GM18520 (cell line): Measurements from ENCODE around the gene KICS2.

Experiments used
- ATAC-seq: cut with Tn5 transposase; IDR thresholded peaks from one replicate; pipeline ENCODE4 v1.9.1; 2021; ENCODE audit not compliant: unreplicated experiment

Gene KICS2

GRCh38 chr12:64222009-64222765 lies at the start of gene KICS2:
KICS2 (minus strand) TSS chr12:64222296; CDS start chr12:64222237, 59 bp downstream.
- peak; percentile 96 for ATAC-seq

GRCh38 chr12:64270411-64270810 lies 48.3 kb upstream of the KICS2 start:
- ATAC-seq, result no peak

- no peak for ATAC-seq
Measured at GRCh38 chr12:64269161-64269560, 47.1 kb upstream of the KICS2 start.

GRCh38 chr12:64268409-64268808 lies 46.3 kb upstream of the KICS2 start:
- ATAC-seq, result no peak

GRCh38 chr12:64265839-64266238 lies 43.7 kb upstream of the KICS2 start:
- ATAC-seq, result no peak

- ATAC-seq, result no peak
Measured at GRCh38 chr12:64261813-64262212, 39.7 kb upstream of the KICS2 start.

GRCh38 chr12:64258576-64258975 lies 36.5 kb upstream of the KICS2 start:
- no peak for ATAC-seq

- no peak for ATAC-seq
Measured at GRCh38 chr12:64256166-64256800, 34.2 kb upstream of the KICS2 start.

- no peak for ATAC-seq
Measured at GRCh38 chr12:64255249-64255648, 33.2 kb upstream of the KICS2 start.

GRCh38 chr12:64253356-64253755 lies 31.3 kb upstream of the KICS2 start:
- no peak for ATAC-seq

GRCh38 chr12:64252681-64253080 lies 30.6 kb upstream of the KICS2 start:
- ATAC-seq, result no peak

- no peak for ATAC-seq
Measured at GRCh38 chr12:64243809-64244208, 21.7 kb upstream of the KICS2 start.

GRCh38 chr12:64240781-64241180 lies 18.7 kb upstream of the KICS2 start:
- ATAC-seq, result no peak

- ATAC-seq, result no peak
Measured at GRCh38 chr12:64237382-64237781, 15.3 kb upstream of the KICS2 start.

GRCh38 chr12:64236549-64236948 lies 14.5 kb upstream of the KICS2 start:
- ATAC-seq, result no peak

GRCh38 chr12:64232196-64232595 lies 10.1 kb upstream of the KICS2 start:
- ATAC-seq, result no peak

GRCh38 chr12:64229796-64230195 lies 7.7 kb upstream of the KICS2 start:
- no peak for ATAC-seq

GRCh38 chr12:64229240-64229639 lies 7.1 kb upstream of the KICS2 start:
- ATAC-seq, result no peak

- no peak for ATAC-seq
Measured at GRCh38 chr12:64225626-64226025, 3.5 kb upstream of the KICS2 start.

- peak; percentile 9 for ATAC-seq
Measured at GRCh38 chr12:64221651-64222008, 466 bp downstream of the KICS2 start.

GRCh38 chr12:64220046-64220445 lies 2.0 kb downstream of the KICS2 start:
- no peak for ATAC-seq

GRCh38 chr12:64219145-64219544 lies 3.0 kb downstream of the KICS2 start:
- no peak for ATAC-seq

- no peak for ATAC-seq
Measured at GRCh38 chr12:64218597-64218996, 3.5 kb downstream of the KICS2 start.
